Activated CD8-positive, alpha-beta T cell treated with anti-CD3 and anti-CD28 coated beads, Interleukin-2, amount 10 ng/mL, durations not matched to agents 7 days and 5 days (primary cell): ENCODE data around the gene ITPRID1. TPM values are rescaled to one million over a fixed set of nuclear protein-coding genes. Genes with fewer than 3 reads are reported as not detected.
"Not testable (repeated sequence)": the region's sequence is repeated elsewhere in the genome, so short reads cannot be mapped to it uniquely, and the experiment has no call there.

Source experiments
- ATAC-seq: fragments of 150-1000 bp; cut with Tn5 transposase; one replicate; pipeline ENCODE4 v1.10.0; 2021; ENCODE audit warnings: moderate library complexity
- CTCF ChIA-PET: fragments of 350-600 bp; sonication (Branson Sonifier 250); formaldehyde crosslinking; loops from one replicate; lab custom pipeline; 2021; ENCODE audit warnings: antibody characterized with exemption; lab: Charles Lee
- POLR2A ChIA-PET: fragments of 350-600 bp; sonication (Branson Sonifier 250); formaldehyde crosslinking; loops from one replicate; lab custom pipeline; 2021; ENCODE audit warnings: antibody characterized with exemption; lab: Charles Lee
- DNase-seq: peaks from one replicate; pipeline ENCODE4 v3.0.0-alpha.2; 2020
- H3K27ac Mint-ChIP-seq: one replicate; pipeline ENCODE4 v1.8.0; 2021; ENCODE audit warnings: mild to moderate bottlenecking, mixed read lengths
- H3K27me3 Mint-ChIP-seq: one replicate; pipeline ENCODE4 v1.8.0; 2021; ENCODE audit warnings: low read depth, mixed read lengths
- H3K36me3 Mint-ChIP-seq: one replicate; pipeline ENCODE4 v1.8.0; 2021; ENCODE audit warnings: low read depth, mixed read lengths
- H3K4me1 Mint-ChIP-seq: one replicate; pipeline ENCODE4 v1.8.0; 2021; ENCODE audit warnings: low read depth, mixed read lengths
- H3K4me3 Mint-ChIP-seq: one replicate; pipeline ENCODE4 v1.8.0; 2021; ENCODE audit warnings: mild to moderate bottlenecking, mixed read lengths
- H3K9me3 Mint-ChIP-seq: one replicate; pipeline ENCODE4 v1.8.0; 2022; ENCODE audit warnings: mixed read lengths; ENCODE audit not compliant: insufficient read depth
- total RNA-seq, 2 experiments: library from RNA; stranded (reverse); gene quantifications; one replicate each; pipeline ENCODE4 v1.2.3, GENCODE V29; 2021

The ITPRID1 gene
- total RNA-seq, 2 experiments from 2014 or later: not detected

GRCh38 chr7:31518766-31519165 lies 4.9 kb downstream of the ITPRID1 start:
- DNase-seq (no peak), ATAC-seq (no peak)
- ChIA-PET POLR2A (no interaction called here), CTCF (no interaction called here)
- Mint-ChIP-seq H3K36me3 (no peaks in the 10 kb centered on the region), H3K4me1 (no peaks in the 10 kb centered on the region), H3K27ac (no peak overlapping the region), H3K9me3 (peaks cover 6% of the 10 kb centered on the region), H3K27me3 (no peaks in the 10 kb centered on the region), H3K4me3 (no peak overlapping the region)

GRCh38 chr7:31521336-31522010 lies 7.6 kb downstream of the ITPRID1 start:
- ChIA-PET POLR2A (no interaction called here), CTCF (no interaction called here)
- ATAC-seq (no peak), DNase-seq (no peak)
- H3K27ac Mint-ChIP-seq: no peak overlapping the region
- H3K4me1 Mint-ChIP-seq: no peaks in the 10 kb centered on the region
- no peaks in the 10 kb centered on the region for H3K9me3 Mint-ChIP-seq
- no peak overlapping the region for H3K4me3 Mint-ChIP-seq
- H3K36me3 Mint-ChIP-seq: no peaks in the 10 kb centered on the region
- H3K27me3 Mint-ChIP-seq: no peaks in the 10 kb centered on the region

- Mint-ChIP-seq H3K4me3 (no peak overlapping the region), H3K4me1 (no peaks in the 10 kb centered on the region), H3K27me3 (peaks cover 2% of the 10 kb centered on the region), H3K9me3 (no peaks in the 10 kb centered on the region), H3K27ac (no peak overlapping the region), H3K36me3 (no peaks in the 10 kb centered on the region)
- no peak for DNase-seq
- no peak for ATAC-seq
- ChIA-PET CTCF (no interaction called here), POLR2A (no interaction called here)
These were observed 13.0 kb downstream of the ITPRID1 start for GRCh38 chr7:31526864-31527263.

- Mint-ChIP-seq H3K4me1 (no peaks in the 10 kb centered on the region), H3K36me3 (no peaks in the 10 kb centered on the region), H3K27me3 (peaks cover 2% of the 10 kb centered on the region), H3K9me3 (no peaks in the 10 kb centered on the region), H3K4me3 (no peak overlapping the region), H3K27ac (no peak overlapping the region)
- CTCF ChIA-PET: no interaction called here
- ATAC-seq: no peak
- no peak for DNase-seq
- POLR2A ChIA-PET: no interaction called here
These were observed 15.2 kb downstream of the ITPRID1 start for GRCh38 chr7:31529103-31529502.

GRCh38 chr7:31540651-31541185 lies 26.8 kb downstream of the ITPRID1 start:
- CTCF ChIA-PET, H3K27ac Mint-ChIP-seq, ATAC-seq, H3K9me3 Mint-ChIP-seq, H3K4me1 Mint-ChIP-seq, POLR2A ChIA-PET, H3K4me3 Mint-ChIP-seq, H3K27me3 Mint-ChIP-seq, H3K36me3 Mint-ChIP-seq, DNase-seq: not testable (repeated sequence)

- DNase-seq (no peak), ATAC-seq (no peak)
- ChIA-PET POLR2A (no interaction called here), CTCF (no interaction called here)
- Mint-ChIP-seq H3K27ac (no peak overlapping the region), H3K4me1 (no peaks in the 10 kb centered on the region), H3K36me3 (no peaks in the 10 kb centered on the region), H3K9me3 (no peaks in the 10 kb centered on the region), H3K27me3 (no peaks in the 10 kb centered on the region), H3K4me3 (no peak overlapping the region)
These were observed 31.7 kb downstream of the ITPRID1 start for GRCh38 chr7:31545549-31545948.

GRCh38 chr7:31549611-31550010 lies 35.7 kb downstream of the ITPRID1 start:
- DNase-seq (no peak), ATAC-seq (no peak)
- ChIA-PET CTCF (no interaction called here), POLR2A (no interaction called here)
- Mint-ChIP-seq H3K4me3 (no peak overlapping the region), H3K4me1 (no peaks in the 10 kb centered on the region), H3K36me3 (no peaks in the 10 kb centered on the region), H3K9me3 (no peaks in the 10 kb centered on the region), H3K27ac (no peak overlapping the region), H3K27me3 (no peaks in the 10 kb centered on the region)

- H3K4me3 Mint-ChIP-seq: no peak overlapping the region
- no peak overlapping the region for H3K27ac Mint-ChIP-seq
- no peak for DNase-seq
- no peaks in the 10 kb centered on the region for H3K4me1 Mint-ChIP-seq
- CTCF ChIA-PET: no interaction called here
- POLR2A ChIA-PET: no interaction called here
- no peaks in the 10 kb centered on the region for H3K36me3 Mint-ChIP-seq
- ATAC-seq: no peak
- H3K27me3 Mint-ChIP-seq: no peaks in the 10 kb centered on the region
- H3K9me3 Mint-ChIP-seq: no peaks in the 10 kb centered on the region
These were observed 36.5 kb downstream of the ITPRID1 start for GRCh38 chr7:31550432-31550831.

GRCh38 chr7:31553661-31554081 lies 39.8 kb downstream of the ITPRID1 start:
- ChIA-PET POLR2A (no interaction called here), CTCF (no interaction called here)
- Mint-ChIP-seq H3K27me3 (no peaks in the 10 kb centered on the region), H3K4me1 (no peaks in the 10 kb centered on the region), H3K36me3 (no peaks in the 10 kb centered on the region), H3K27ac (no peak overlapping the region), H3K9me3 (no peaks in the 10 kb centered on the region), H3K4me3 (no peak overlapping the region)
- DNase-seq: no peak
- no peak for ATAC-seq

- Mint-ChIP-seq H3K4me3 (no peak overlapping the region), H3K27me3 (no peaks in the 10 kb centered on the region), H3K27ac (no peak overlapping the region), H3K36me3 (no peaks in the 10 kb centered on the region), H3K9me3 (no peaks in the 10 kb centered on the region), H3K4me1 (no peaks in the 10 kb centered on the region)
- ChIA-PET CTCF (no interaction called here), POLR2A (no interaction called here)
- DNase-seq (no peak), ATAC-seq (no peak)
These were observed 48.1 kb downstream of the ITPRID1 start for GRCh38 chr7:31562002-31562401.

GRCh38 chr7:31563522-31563921 lies 49.6 kb downstream of the ITPRID1 start:
- no peak for DNase-seq
- Mint-ChIP-seq H3K9me3 (no peaks in the 10 kb centered on the region), H3K27ac (no peak overlapping the region), H3K4me3 (no peak overlapping the region), H3K36me3 (no peaks in the 10 kb centered on the region), H3K4me1 (no peaks in the 10 kb centered on the region), H3K27me3 (no peaks in the 10 kb centered on the region)
- CTCF ChIA-PET: no interaction called here
- POLR2A ChIA-PET: no interaction called here
- no peak for ATAC-seq

- H3K9me3 Mint-ChIP-seq: no peaks in the 10 kb centered on the region
- no peaks in the 10 kb centered on the region for H3K27me3 Mint-ChIP-seq
- ChIA-PET CTCF (no interaction called here), POLR2A (no interaction called here)
- no peaks in the 10 kb centered on the region for H3K36me3 Mint-ChIP-seq
- H3K4me1 Mint-ChIP-seq: no peaks in the 10 kb centered on the region
- ATAC-seq: no peak
- no peak overlapping the region for H3K4me3 Mint-ChIP-seq
- H3K27ac Mint-ChIP-seq: no peak overlapping the region
- no peak for DNase-seq
These were observed 50.1 kb downstream of the ITPRID1 start for GRCh38 chr7:31563951-31564350.

- CTCF ChIA-PET: no interaction called here
- H3K4me1 Mint-ChIP-seq: no peaks in the 10 kb centered on the region
- H3K27me3 Mint-ChIP-seq: no peaks in the 10 kb centered on the region
These were observed 50.8 kb downstream of the ITPRID1 start for GRCh38 chr7:31564661-31565060.

More at GRCh38 chr7:31564661-31565060, 50.8 kb downstream of the ITPRID1 start:
- no peak for DNase-seq
- POLR2A ChIA-PET: no interaction called here
- Mint-ChIP-seq H3K36me3 (no peaks in the 10 kb centered on the region), H3K4me3 (no peak overlapping the region), H3K27ac (no peak overlapping the region), H3K9me3 (no peaks in the 10 kb centered on the region)
- no peak for ATAC-seq
